ENCODE measurements around the gene KLHL8.

GRCh38 chr4:87228262-87228860 lies 7.9 kb upstream of the KLHL8 start:
- TF ChIP-seq, protein P1, sequence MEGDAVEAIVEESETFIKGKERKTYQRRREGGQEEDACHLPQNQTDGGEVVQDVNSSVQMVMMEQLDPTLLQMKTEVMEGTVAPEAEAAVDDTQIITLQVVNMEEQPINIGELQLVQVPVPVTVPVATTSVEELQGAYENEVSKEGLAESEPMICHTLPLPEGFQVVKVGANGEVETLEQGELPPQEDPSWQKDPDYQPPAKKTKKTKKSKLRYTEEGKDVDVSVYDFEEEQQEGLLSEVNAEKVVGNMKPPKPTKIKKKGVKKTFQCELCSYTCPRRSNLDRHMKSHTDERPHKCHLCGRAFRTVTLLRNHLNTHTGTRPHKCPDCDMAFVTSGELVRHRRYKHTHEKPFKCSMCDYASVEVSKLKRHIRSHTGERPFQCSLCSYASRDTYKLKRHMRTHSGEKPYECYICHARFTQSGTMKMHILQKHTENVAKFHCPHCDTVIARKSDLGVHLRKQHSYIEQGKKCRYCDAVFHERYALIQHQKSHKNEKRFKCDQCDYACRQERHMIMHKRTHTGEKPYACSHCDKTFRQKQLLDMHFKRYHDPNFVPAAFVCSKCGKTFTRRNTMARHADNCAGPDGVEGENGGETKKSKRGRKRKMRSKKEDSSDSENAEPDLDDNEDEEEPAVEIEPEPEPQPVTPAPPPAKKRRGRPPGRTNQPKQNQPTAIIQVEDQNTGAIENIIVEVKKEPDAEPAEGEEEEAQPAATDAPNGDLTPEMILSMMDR (IDR thresholded peaks at IDR 0.05), result no peak
- TF ChIP-seq POLR2A (IDR thresholded peaks at IDR 0.05), result no peak
